Uterus (tissue), 4 donors: ENCODE measurements around the gene GALNT18. TPM values are rescaled to one million over a fixed set of nuclear protein-coding genes. Genes with fewer than 3 reads are reported as not detected.

Experiments
- DNase-seq, 2 donors: peaks; one replicate each; pipeline ENCODE4 v3.0.0-alpha.2; 2019 to 2020
- H3K27ac ChIP-seq, 2 donors: fragments of 200-600 bp; sonication (generic); 1 replicate in 1 of 2; 2 replicates in 1 of 2; pipeline ENCODE4 v1.5.1; 2016 to 2018
- H3K27me3 ChIP-seq, 2 donors: fragments of 200-600 bp; sonication (generic); one replicate each; pipeline ENCODE4 v1.5.1; 2018 to 2019; ENCODE audit warnings: control low read depth in 1 of 2
- H3K36me3 ChIP-seq, 2 donors: fragments of 200-600 bp; sonication (generic); one replicate each; pipeline ENCODE4 v1.5.1; 2019; ENCODE audit warnings: control low read depth in 1 of 2
- H3K4me1 ChIP-seq, 2 donors: fragments of 200-600 bp; sonication (generic); one replicate each; pipeline ENCODE4 v1.5.1; 2018 to 2019; ENCODE audit warnings: control low read depth in 1 of 2
- H3K4me3 ChIP-seq, 2 donors: fragments of 200-600 bp; sonication (generic); 1 replicate in 1 of 2; 2 replicates in 1 of 2; pipeline ENCODE4 v1.5.1; 2018 to 2019; ENCODE audit warnings: mild to moderate bottlenecking in 1 of 2
- H3K9me3 ChIP-seq, 2 donors: fragments of 200-600 bp; sonication (generic); one replicate each; pipeline ENCODE4 v1.5.1; 2019; ENCODE audit warnings: control low read depth in 1 of 2
- CTCF ChIP-seq, 4 experiments: fragments of 200-600 bp in 2 of 4; fragments of 450-650 bp in 2 of 4; sonication (generic) in 2 of 4; IDR thresholded peaks; one replicate each; pipeline ENCODE4 v1.5.1; 2016 to 2019; ENCODE audit warnings: antibody characterized with exemption in 4 of 4, mild to moderate bottlenecking in 2 of 4, moderate library complexity in 1 of 4
- POLR2A ChIP-seq, 2 donors: fragments of 450-650 bp; IDR thresholded peaks; one replicate each; pipeline ENCODE4 v1.6.1; 2016; ENCODE audit warnings: antibody characterized with exemption in 2 of 2, mild to moderate bottlenecking in 1 of 2, moderate library complexity in 1 of 2
- intact Hi-C: fragments of 100-400 bp; cut with DNase I; formaldehyde crosslinking; loops from one replicate; pipeline ENCODE4 v1.15.1; 2023; ENCODE audit warnings: low total_unique reads
- total RNA-seq, 4 donors: library from RNA; depleted of rRNA in 3 of 4; stranded (reverse); fragments of >200 nt in 3 of 4; gene quantifications; one replicate each; pipeline versions ENCODE4 v1.1.0 to v1.2.4, GENCODE V29; 2014 to 2023
- donor health status: DM: yes; HTN: yes; CAD: no.

Gene GALNT18
- total RNA-seq, 4 donors from 2014 or later: 21.4 to 35.1 (median 27.3) TPM

- DNase-seq: no peak
- no peaks in the 10 kb centered on the region for H3K27me3 ChIP-seq
- TF ChIP-seq POLR2A (IDR thresholded peaks at IDR 0.05) (no peak), CTCF (IDR thresholded peaks at IDR 0.05) (no peak)
- intact Hi-C loops: no loop called here
- no peaks in the 10 kb centered on the region for H3K4me1 ChIP-seq
- no peak overlapping the region for H3K27ac ChIP-seq
- H3K36me3 ChIP-seq: no peaks in the 10 kb centered on the region
- H3K9me3 ChIP-seq: no peaks in the 10 kb centered on the region
- H3K4me3 ChIP-seq: no peak overlapping the region
Measured at GRCh38 chr11:11660363-11660740, 38.5 kb upstream of the GALNT18 start.

GRCh38 chr11:11659567-11660362 is 38.0 kb upstream of the GALNT18 start:
- intact Hi-C loops: no loop called here
- H3K9me3 ChIP-seq: no peaks in the 10 kb centered on the region
- H3K27ac ChIP-seq: no peak overlapping the region
- TF ChIP-seq POLR2A (IDR thresholded peaks at IDR 0.05) (no peak), CTCF (IDR thresholded peaks at IDR 0.05) (no peak)
- H3K4me3 ChIP-seq: no peak overlapping the region
- DNase-seq: no peak
- H3K36me3 ChIP-seq: no peaks in the 10 kb centered on the region
- H3K4me1 ChIP-seq: no peaks in the 10 kb centered on the region
- no peaks in the 10 kb centered on the region for H3K27me3 ChIP-seq

GRCh38 chr11:11657218-11657955 is 35.6 kb upstream of the GALNT18 start:
- Histone ChIP-seq H3K27me3 (no peaks in the 10 kb centered on the region), H3K27ac (no peak overlapping the region), H3K4me3 (no peak overlapping the region), H3K36me3 (no peaks in the 10 kb centered on the region), H3K9me3 (no peaks in the 10 kb centered on the region), H3K4me1 (no peaks in the 10 kb centered on the region)
- no peak for DNase-seq
- no peak for TF ChIP-seq POLR2A (IDR thresholded peaks at IDR 0.05)
- no peak for TF ChIP-seq CTCF (IDR thresholded peaks at IDR 0.05)
- intact Hi-C loops: no loop called here

GRCh38 chr11:11641581-11641980 is 19.8 kb upstream of the GALNT18 start:
- no peaks in the 10 kb centered on the region for H3K4me1 ChIP-seq
- no peak for DNase-seq
- H3K4me3 ChIP-seq: no peak overlapping the region
- TF ChIP-seq POLR2A (IDR thresholded peaks at IDR 0.05) (no peak), CTCF (IDR thresholded peaks at IDR 0.05) (no peak)
- intact Hi-C loops: no loop called here
- no peak overlapping the region for H3K27ac ChIP-seq
- H3K36me3 ChIP-seq: no peaks in the 10 kb centered on the region
- no peaks in the 10 kb centered on the region for H3K27me3 ChIP-seq
- H3K9me3 ChIP-seq: no peaks in the 10 kb centered on the region

GRCh38 chr11:11640996-11641395 is 19.2 kb upstream of the GALNT18 start:
- Histone ChIP-seq H3K27ac (no peak overlapping the region), H3K27me3 (no peaks in the 10 kb centered on the region), H3K4me1 (no peaks in the 10 kb centered on the region), H3K4me3 (no peak overlapping the region), H3K9me3 (no peaks in the 10 kb centered on the region), H3K36me3 (no peaks in the 10 kb centered on the region)
- no peak for DNase-seq
- no peak for TF ChIP-seq CTCF (IDR thresholded peaks at IDR 0.05)
- TF ChIP-seq POLR2A (IDR thresholded peaks at IDR 0.05): no peak
- intact Hi-C loops: no loop called here
